A549 (cell line): Measurements from ENCODE around the gene TCP10L. TPM values are rescaled to one million over a fixed set of nuclear protein-coding genes. Genes with fewer than 3 reads are reported as not detected.

ENCODE experiments used
- ATAC-seq, 2 experiments: fragments of 200-7000 bp in 1 of 2; fragments of >200 bp in 1 of 2; cut with Nextera tagmentation in 1 of 2; cut with Tn5 transposase in 1 of 2; 3 replicates each; pipeline versions ENCODE4 v1.8.0 to v1.9.1; 2018 to 2020; ENCODE audit warnings: mild to moderate bottlenecking in 1 of 2, moderate library complexity in 1 of 2
- CTCF ChIA-PET: fragments of 300-600 bp; sonication (Branson Sonifier 250); formaldehyde crosslinking; extraction: SDS; loops from one replicate; lab custom pipeline; 2021; ENCODE audit warnings: antibody characterized with exemption, inconsistent platforms; lab: Yijun Ruan, JAX
- POLR2A ChIA-PET: fragments of 350-600 bp; formaldehyde crosslinking; extraction: SDS; loops from one replicate; lab custom pipeline; 2021; ENCODE audit warnings: antibody characterized with exemption, inconsistent platforms; lab: Yijun Ruan, JAX
- DNase-seq, 2 experiments: peaks; one replicate each; pipeline versions ENCODE4 v3.0.0 to v3.0.0-alpha.2; 2011 to 2016; ENCODE audit warnings: low read depth in 1 of 2, low spot score in 1 of 2
- FAIRE-seq: peaks from 2 replicates; lab custom pipeline; 2011; peaks lifted over from hg19 to GRCh38; lab: Jason Lieb, UNC
- H3K27ac ChIP-seq, 2 experiments: fragments of >200 bp; sonication (Bioruptor Twin); formaldehyde crosslinking; 3 replicates each; pipeline ENCODE4 v1.5.1; 2016 to 2017
- H3K4me1 ChIP-seq: fragments of >200 bp; sonication (Bioruptor Twin); formaldehyde crosslinking; 3 replicates; pipeline ENCODE4 v1.6.1; 2016
- H3K4me2 ChIP-seq: fragments of >200 bp; sonication (Bioruptor Twin); formaldehyde crosslinking; 3 replicates; pipeline ENCODE4 v1.6.1; 2016
- H3K4me3 ChIP-seq: fragments of >200 bp; sonication (Bioruptor Twin); formaldehyde crosslinking; 3 replicates; pipeline ENCODE4 v1.5.1; 2016
- H3K9me3 ChIP-seq: fragments of >200 bp; sonication (Bioruptor Twin); formaldehyde crosslinking; 3 replicates; pipeline ENCODE4 v1.6.1; 2016
- BCL3 ChIP-seq: fragments of >200 bp; sonication (Bioruptor Twin); formaldehyde crosslinking; IDR thresholded peaks from 3 replicates; pipeline ENCODE4 v1.6.1; 2016
- CBX2 ChIP-seq: fragments of 200-600 bp; sonication (generic); IDR thresholded peaks from 2 replicates; pipeline ENCODE4 v1.6.1; 2016; ENCODE audit warnings: low read depth, mild to moderate bottlenecking, borderline replicate concordance
- CBX8 ChIP-seq: fragments of 200-600 bp; sonication (generic); IDR thresholded peaks from 2 replicates; pipeline ENCODE4 v1.6.1; 2016
- CHD2 ChIP-seq: fragments of 150-350 bp; IDR thresholded peaks from 2 replicates; pipeline ENCODE4 v1.6.1; 2014; ENCODE audit warnings: low read length; ENCODE audit not compliant: partially characterized antibody
- E2F6 ChIP-seq: IDR thresholded peaks from 2 replicates; pipeline ENCODE4 v1.6.1; 2012; ENCODE audit warnings: low read depth, borderline replicate concordance
- EHMT2 ChIP-seq: fragments of 200-600 bp; sonication (generic); IDR thresholded peaks from 2 replicates; pipeline ENCODE4 v1.6.1; 2016; ENCODE audit warnings: antibody characterized with exemption, low read depth, mild to moderate bottlenecking, moderate library complexity
- EP300 ChIP-seq, 2 experiments: fragments of >200 bp; sonication (Bioruptor Twin); formaldehyde crosslinking; IDR thresholded peaks; 2 replicates in 1 of 2; 3 replicates in 1 of 2; pipeline ENCODE4 v1.6.1; 2016 to 2017
- FOSL2 ChIP-seq, 2 experiments: fragments of 450-650 bp in 1 of 2; fragments of >200 bp in 1 of 2; sonication (Bioruptor Twin) in 1 of 2; formaldehyde crosslinking; IDR thresholded peaks; 2 replicates each; pipeline versions ENCODE4 v1.5.0 to v1.6.1; 2016 to 2020; ENCODE audit warnings: mild to moderate bottlenecking in 1 of 2, moderate library complexity in 1 of 2
- FOXS1 ChIP-seq: fragments of 250-450 bp; sonication (Bioruptor Pico); IDR thresholded peaks from 2 replicates; pipeline ENCODE4 v1.5.0; 2020; ENCODE audit warnings: mild to moderate bottlenecking, moderate library complexity
- HOXB13 ChIP-seq: fragments of 250-450 bp; sonication (Bioruptor Pico); IDR thresholded peaks from 2 replicates; pipeline ENCODE4 v1.5.0; 2020; ENCODE audit warnings: low read depth, mild to moderate bottlenecking, moderate library complexity
- JUNB ChIP-seq: fragments of >200 bp; sonication (Bioruptor Twin); formaldehyde crosslinking; IDR thresholded peaks from 2 replicates; pipeline ENCODE4 v1.6.1; 2016
- MYC ChIP-seq: IDR thresholded peaks from 2 replicates; pipeline ENCODE4 v1.6.1; 2012; ENCODE audit warnings: mild to moderate bottlenecking, inconsistent platforms, low read length, improper control_type of control experiment, borderline replicate concordance
- NPAS2 ChIP-seq: fragments of 250-450 bp; sonication (Bioruptor Pico); IDR thresholded peaks from 2 replicates; pipeline ENCODE4 v1.8.0; 2022; ENCODE audit warnings: mild to moderate bottlenecking, moderate library complexity, borderline replicate concordance
- PHF8 ChIP-seq: fragments of 200-600 bp; sonication (generic); IDR thresholded peaks from 2 replicates; pipeline ENCODE4 v1.6.1; 2016; ENCODE audit warnings: low read depth, mild to moderate bottlenecking, antibody characterized with exemption, moderate library complexity, borderline replicate concordance
- POLR2A ChIP-seq: IDR thresholded peaks from 2 replicates; pipeline ENCODE4 v1.6.1; 2012; ENCODE audit warnings: mild to moderate bottlenecking, low read length
- RAD21 ChIP-seq, 2 experiments: fragments of >200 bp in 1 of 2; sonication (Bioruptor Twin) in 1 of 2; formaldehyde crosslinking in 1 of 2; IDR thresholded peaks in 1 of 2; conservative IDR thresholded peaks in 1 of 2; 2 replicates in 1 of 2; 3 replicates in 1 of 2; pipeline ENCODE4 v1.6.1; 2012 to 2018; ENCODE audit warnings: inconsistent platforms in 1 of 2
- REST ChIP-seq: fragments of 200-600 bp; sonication (generic); IDR thresholded peaks from 2 replicates; pipeline ENCODE4 v1.6.1; 2016; ENCODE audit warnings: antibody characterized with exemption, mild to moderate bottlenecking, moderate library complexity
- RNF2 ChIP-seq: fragments of 200-600 bp; sonication (generic); IDR thresholded peaks from 2 replicates; pipeline ENCODE4 v1.6.1; 2016; ENCODE audit warnings: low read depth, mild to moderate bottlenecking, antibody characterized with exemption, moderate library complexity, borderline replicate concordance
- TFCP2L1 ChIP-seq: fragments of 250-450 bp; sonication (Bioruptor Pico); IDR thresholded peaks from 2 replicates; pipeline ENCODE4 v1.5.0; 2021; ENCODE audit warnings: mild to moderate bottlenecking
- ZC3H11A ChIP-seq: fragments of 450-650 bp; IDR thresholded peaks from 2 replicates; pipeline ENCODE4 v1.6.1; 2014; ENCODE audit warnings: antibody characterized with exemption, mild to moderate bottlenecking
- ZFP36 ChIP-seq: fragments of 450-650 bp; IDR thresholded peaks from 2 replicates; pipeline ENCODE4 v1.6.1; 2014; ENCODE audit warnings: borderline replicate concordance; ENCODE audit not compliant: partially characterized antibody
- ZNF302 ChIP-seq: fragments of 250-450 bp; sonication (Bioruptor Pico); IDR thresholded peaks from 2 replicates; pipeline ENCODE4 v1.9.0; 2021; ENCODE audit warnings: inconsistent platforms, mild to moderate bottlenecking, moderate library complexity
- WGBS: methylation state at CpG from one replicate; pipeline ENCODE4 v1.1.6; 2017; ENCODE audit errors: missing lambda C conversion rate; 5-methylcytosine and 5-hydroxymethylcytosine counted together
- polyA plus RNA-seq, 4 experiments: library from polyadenylated mRNA; depleted of rRNA in 3 of 4; stranded (reverse); fragments of >200 nt; fragmentation: RNase III in 1 of 4; extraction: RNeasy Plus Mini Kit Qiagen cat#74134 plus additional on column Dnase treatment in 1 of 4; gene quantifications; 2 replicates in 3 of 4; 3 replicates in 1 of 4; pipeline ENCODE4 v1.2.3, GENCODE V29; 2011 to 2017
- TF ChIP-seq, protein P1 (sequence below): IDR thresholded peaks from 2 replicates; pipeline ENCODE4 v1.6.1; 2012
- TF ChIP-seq, protein P2 (sequence below): fragments of >200 bp; sonication (Bioruptor Twin); formaldehyde crosslinking; IDR thresholded peaks from 3 replicates; pipeline ENCODE4 v1.5.1; 2016
- TF ChIP-seq, protein P3 (sequence below): fragments of >200 bp; sonication (Bioruptor Twin); formaldehyde crosslinking; IDR thresholded peaks from 2 replicates; pipeline ENCODE4 v1.6.1; 2016

TCP10L gene
- polyA plus RNA-seq, 2 of the 4 experiments (the other 2 are of a cell fraction): 0.62 to 1.2 TPM

- Histone ChIP-seq H3K9me3 (no peaks in the 10 kb centered on the region), H3K4me3 (no peak overlapping the region), H3K4me1 (no peaks in the 10 kb centered on the region), H3K4me2 (no peak overlapping the region), H3K27ac (no peak overlapping the region)
- no peak for ATAC-seq
- POLR2A ChIA-PET: no interaction called here
- FAIRE-seq: no peak
- CTCF ChIA-PET: interaction anchor here (0.6 to 1.0 kb wide), 2 partner anchors 171 to 174 kb away, joined by 3 read pairs; no protein-coding TSS in a partner anchor
- 81% methylated on average over 9 of the region's 11 CpGs for WGBS
- TF ChIP-seq, protein P1, sequence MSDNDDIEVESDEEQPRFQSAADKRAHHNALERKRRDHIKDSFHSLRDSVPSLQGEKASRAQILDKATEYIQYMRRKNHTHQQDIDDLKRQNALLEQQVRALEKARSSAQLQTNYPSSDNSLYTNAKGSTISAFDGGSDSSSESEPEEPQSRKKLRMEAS: no peak
- no peak for TF ChIP-seq HOXB13
- no peak for TF ChIP-seq FOSL2 (IDR thresholded peaks at IDR 0.05)
- TF ChIP-seq FOSL2 (CRISPR knock-in tag; IDR thresholded peaks at IDR 0.05): no peak
- no peak for TF ChIP-seq CHD2
- no peak for TF ChIP-seq E2F6
- TF ChIP-seq, protein P2, sequence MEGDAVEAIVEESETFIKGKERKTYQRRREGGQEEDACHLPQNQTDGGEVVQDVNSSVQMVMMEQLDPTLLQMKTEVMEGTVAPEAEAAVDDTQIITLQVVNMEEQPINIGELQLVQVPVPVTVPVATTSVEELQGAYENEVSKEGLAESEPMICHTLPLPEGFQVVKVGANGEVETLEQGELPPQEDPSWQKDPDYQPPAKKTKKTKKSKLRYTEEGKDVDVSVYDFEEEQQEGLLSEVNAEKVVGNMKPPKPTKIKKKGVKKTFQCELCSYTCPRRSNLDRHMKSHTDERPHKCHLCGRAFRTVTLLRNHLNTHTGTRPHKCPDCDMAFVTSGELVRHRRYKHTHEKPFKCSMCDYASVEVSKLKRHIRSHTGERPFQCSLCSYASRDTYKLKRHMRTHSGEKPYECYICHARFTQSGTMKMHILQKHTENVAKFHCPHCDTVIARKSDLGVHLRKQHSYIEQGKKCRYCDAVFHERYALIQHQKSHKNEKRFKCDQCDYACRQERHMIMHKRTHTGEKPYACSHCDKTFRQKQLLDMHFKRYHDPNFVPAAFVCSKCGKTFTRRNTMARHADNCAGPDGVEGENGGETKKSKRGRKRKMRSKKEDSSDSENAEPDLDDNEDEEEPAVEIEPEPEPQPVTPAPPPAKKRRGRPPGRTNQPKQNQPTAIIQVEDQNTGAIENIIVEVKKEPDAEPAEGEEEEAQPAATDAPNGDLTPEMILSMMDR: no peak
- TF ChIP-seq TFCP2L1 (CRISPR knock-in tag): no peak
- TF ChIP-seq ZNF302 (CRISPR knock-in tag): no peak
- no peak for TF ChIP-seq FOXS1 (CRISPR knock-in tag)
- TF ChIP-seq, protein P3, sequence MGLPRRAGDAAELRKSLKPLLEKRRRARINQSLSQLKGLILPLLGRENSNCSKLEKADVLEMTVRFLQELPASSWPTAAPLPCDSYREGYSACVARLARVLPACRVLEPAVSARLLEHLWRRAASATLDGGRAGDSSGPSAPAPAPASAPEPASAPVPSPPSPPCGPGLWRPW: no peak
- no peak for TF ChIP-seq NPAS2
- TF ChIP-seq MYC: no peak
- TF ChIP-seq BCL3: no peak
- TF ChIP-seq RAD21 (conservative IDR thresholded peaks at IDR 0.05 in 1 of 2, IDR thresholded peaks at IDR 0.05 in 1 of 2): no peak
- no peak for TF ChIP-seq EP300 (IDR thresholded peaks at IDR 0.05)
- no peak for TF ChIP-seq CBX8
- no peak for TF ChIP-seq POLR2A
- DNase-seq: no peak
Measured at GRCh38 chr21:32576011-32576410, 9.3 kb downstream of the TCP10L start.

- Histone ChIP-seq H3K9me3 (no peaks in the 10 kb centered on the region), H3K4me1 (no peaks in the 10 kb centered on the region), H3K4me3 (no peak overlapping the region), H3K27ac (no peak overlapping the region), H3K4me2 (no peak overlapping the region)
- DNase-seq (no peak), FAIRE-seq (no peak), ATAC-seq (no peak)
- WGBS: 79% methylated on average over 20 of the region's 26 CpGs
- CTCF ChIA-PET: interaction anchor here (0.6 to 1.4 kb wide), 2 partner anchors 26 to 173 kb away, joined by 3 to 10 read pairs; no protein-coding TSS in a partner anchor
- POLR2A ChIA-PET: no interaction called here
- no peak for TF ChIP-seq RNF2
- no peak for TF ChIP-seq PHF8
- no peak for TF ChIP-seq ZC3H11A
- no peak for TF ChIP-seq TFCP2L1 (CRISPR knock-in tag)
- no peak for TF ChIP-seq CBX2
- no peak for TF ChIP-seq ZFP36
- TF ChIP-seq JUNB: no peak
- no peak for TF ChIP-seq POLR2A
- no peak for TF ChIP-seq REST
- no peak for TF ChIP-seq E2F6
- no peak for TF ChIP-seq EHMT2
Measured at GRCh38 chr21:32574946-32575925, 10.1 kb downstream of the TCP10L start.
